GM12872 (cell line): ENCODE data around the gene GATB.

ENCODE experiments used
- TF ChIP-seq, protein P1 (sequence below): IDR thresholded peaks from 3 replicates; pipeline ENCODE4 v1.5.1; 2011; ENCODE audit warnings: low read depth, mild to moderate bottlenecking, low read length, moderate library complexity; ENCODE audit not compliant: insufficient read depth

GATB gene

DNA sequence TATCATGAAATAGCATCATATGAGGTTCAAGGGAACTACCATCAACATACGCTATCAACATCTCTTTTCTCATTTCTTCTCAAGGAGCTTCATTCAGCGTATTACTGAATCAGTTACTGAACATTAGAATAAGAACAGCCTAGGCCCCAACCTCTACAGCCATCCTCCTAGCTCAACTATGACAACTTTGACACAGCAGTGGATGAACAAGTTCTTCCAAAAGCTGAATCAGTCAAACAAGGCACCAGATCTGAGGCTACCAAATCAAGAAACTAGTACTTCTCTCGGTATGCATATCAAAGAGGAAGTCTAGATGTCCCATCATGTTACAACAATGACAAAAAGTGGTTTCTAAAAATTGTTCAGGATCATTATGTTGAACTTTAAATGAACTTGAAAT is 57.4 kb downstream of the GATB start:
- TF ChIP-seq, protein P1, sequence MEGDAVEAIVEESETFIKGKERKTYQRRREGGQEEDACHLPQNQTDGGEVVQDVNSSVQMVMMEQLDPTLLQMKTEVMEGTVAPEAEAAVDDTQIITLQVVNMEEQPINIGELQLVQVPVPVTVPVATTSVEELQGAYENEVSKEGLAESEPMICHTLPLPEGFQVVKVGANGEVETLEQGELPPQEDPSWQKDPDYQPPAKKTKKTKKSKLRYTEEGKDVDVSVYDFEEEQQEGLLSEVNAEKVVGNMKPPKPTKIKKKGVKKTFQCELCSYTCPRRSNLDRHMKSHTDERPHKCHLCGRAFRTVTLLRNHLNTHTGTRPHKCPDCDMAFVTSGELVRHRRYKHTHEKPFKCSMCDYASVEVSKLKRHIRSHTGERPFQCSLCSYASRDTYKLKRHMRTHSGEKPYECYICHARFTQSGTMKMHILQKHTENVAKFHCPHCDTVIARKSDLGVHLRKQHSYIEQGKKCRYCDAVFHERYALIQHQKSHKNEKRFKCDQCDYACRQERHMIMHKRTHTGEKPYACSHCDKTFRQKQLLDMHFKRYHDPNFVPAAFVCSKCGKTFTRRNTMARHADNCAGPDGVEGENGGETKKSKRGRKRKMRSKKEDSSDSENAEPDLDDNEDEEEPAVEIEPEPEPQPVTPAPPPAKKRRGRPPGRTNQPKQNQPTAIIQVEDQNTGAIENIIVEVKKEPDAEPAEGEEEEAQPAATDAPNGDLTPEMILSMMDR = no peak

GRCh38 chr4:151702256-151702655 is 58.6 kb downstream of the GATB start:
- TF ChIP-seq, protein P1 = no peak

DNA sequence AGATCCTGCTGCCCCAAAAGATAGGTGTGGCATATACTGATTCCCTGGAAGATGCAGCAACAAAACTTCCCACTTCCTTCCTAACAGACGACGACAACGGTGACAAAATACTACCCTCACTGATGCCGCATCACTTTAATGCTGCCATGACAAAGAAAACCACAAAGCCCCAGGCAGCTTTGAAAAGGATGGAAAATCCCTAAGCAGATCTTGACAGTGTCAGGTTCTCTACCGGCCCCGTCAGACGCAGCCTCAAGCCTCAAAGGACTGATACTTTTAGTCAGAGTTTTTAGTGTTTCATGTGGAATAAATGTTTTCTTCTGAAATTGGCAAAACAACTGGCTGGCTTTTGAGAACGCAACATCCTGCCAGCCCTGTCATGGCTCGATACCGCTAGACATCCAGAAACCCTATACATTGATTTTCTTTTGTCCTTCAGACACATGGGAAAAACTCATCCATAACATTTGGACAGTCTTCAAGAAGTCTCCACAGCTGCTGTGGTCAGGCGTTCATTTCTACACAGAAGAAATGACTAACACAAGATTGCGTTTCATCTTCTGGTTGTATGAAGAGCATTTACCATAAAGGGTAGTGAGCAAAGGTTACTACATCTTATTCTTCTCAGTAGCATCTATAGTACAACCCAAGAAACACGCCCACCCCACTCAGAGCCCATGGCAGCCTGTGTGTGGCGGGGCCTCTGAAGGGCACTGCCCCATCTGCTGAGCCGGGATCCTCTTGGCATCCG is 60.1 kb downstream of the GATB start:
- TF ChIP-seq, protein P1 = no peak

DNA sequence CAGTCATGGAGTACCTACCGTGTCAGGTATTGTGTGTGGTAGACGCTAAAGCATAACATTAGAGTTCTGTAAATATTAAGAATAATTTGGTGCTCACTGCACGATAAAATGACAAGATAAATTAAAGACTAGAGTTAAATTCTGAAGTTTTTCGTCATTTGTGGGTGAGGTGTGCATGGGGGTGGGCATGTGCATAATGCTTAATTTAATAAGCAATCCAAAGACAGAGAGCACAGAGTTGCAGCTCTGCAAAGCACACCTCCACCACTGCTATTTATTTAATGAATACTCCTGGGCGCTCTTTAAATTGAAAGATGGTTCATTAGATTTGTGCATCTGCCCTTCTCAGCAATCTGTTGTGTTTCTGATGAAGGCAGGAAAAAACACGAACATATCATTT is 62.6 kb downstream of the GATB start:
- TF ChIP-seq, protein P1 = no peak

- TF ChIP-seq, protein P1 = no peak
Observed at GRCh38 chr4:151694961-151695720, 65.7 kb downstream of the GATB start.

DNA sequence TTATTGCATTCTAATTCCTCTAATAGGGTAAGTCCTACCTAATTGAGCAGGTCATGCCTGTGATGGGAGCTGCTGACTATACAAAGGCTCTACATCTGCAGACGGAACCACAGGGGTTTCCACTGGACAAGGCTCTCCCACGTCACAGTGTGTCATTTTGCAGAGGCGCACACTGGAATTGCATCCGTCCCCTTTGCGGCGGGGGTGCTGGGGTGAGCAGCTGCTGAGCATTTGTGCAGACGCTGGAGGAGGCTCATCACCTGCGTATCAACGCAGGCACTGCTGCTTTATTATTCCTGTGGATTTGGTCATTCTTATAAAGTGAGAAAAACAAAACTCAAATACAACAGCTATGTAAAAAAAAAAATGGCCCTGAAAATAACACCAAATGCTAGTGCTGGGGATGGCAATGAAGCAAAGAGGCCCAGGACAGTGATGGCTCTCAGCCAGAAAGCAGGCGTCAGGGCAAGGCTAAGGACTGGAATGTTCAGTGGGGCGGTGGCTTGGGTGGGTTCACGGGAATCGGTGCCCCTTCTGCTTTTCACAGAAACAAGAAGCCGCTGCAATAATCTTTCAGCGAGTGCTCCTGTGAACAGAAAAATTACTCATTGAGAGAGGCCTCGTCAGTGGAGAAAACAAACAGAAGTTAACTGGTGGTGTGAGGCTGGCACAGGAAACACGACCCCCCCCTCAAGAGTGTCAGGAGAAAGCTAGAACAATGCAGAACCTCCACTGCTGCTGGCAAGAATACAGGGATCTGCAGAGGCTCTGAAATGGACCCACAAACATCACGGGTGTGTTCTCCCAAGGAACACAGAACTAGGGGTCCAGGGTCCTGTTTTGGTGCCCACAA is 67.8 kb downstream of the GATB start:
- TF ChIP-seq, protein P1 = no peak

DNA sequence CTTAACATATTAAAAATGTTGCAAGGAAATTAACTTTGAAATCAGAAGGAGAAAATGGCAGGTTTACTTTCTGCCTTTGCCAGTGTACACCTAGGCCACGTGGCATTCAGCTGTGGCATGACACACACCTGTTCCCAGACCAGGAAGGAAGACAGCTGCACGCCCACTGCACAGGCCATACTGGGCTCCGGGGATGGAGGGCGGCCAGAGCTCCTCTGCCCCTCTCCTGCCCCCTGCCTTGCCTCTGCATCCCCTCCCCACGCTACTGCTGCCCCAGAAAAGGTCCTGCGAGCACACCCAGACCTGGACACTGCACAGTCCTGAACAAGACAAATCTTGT is 68.4 kb downstream of the GATB start:
- TF ChIP-seq, protein P1 = no peak
